Cardiac septum (tissue), 1 donor: ENCODE results near the gene AVEN. TPM values are rescaled to one million over a fixed set of nuclear protein-coding genes. Genes with fewer than 3 reads are reported as not detected.
"Not testable (repeated sequence)": the region's sequence is repeated elsewhere in the genome, so short reads cannot be mapped to it uniquely, and the experiment has no call there.

Experiments
- DNase-seq: peaks from one replicate; pipeline ENCODE4 v3.0.0-alpha.2; 2020; ENCODE audit warnings: low spot score
- intact Hi-C: fragments of 100-400 bp; cut with DNase I; formaldehyde crosslinking; loops from one replicate; pipeline ENCODE4 v1.14.0; 2022
- total RNA-seq: library from RNA; stranded (reverse); fragmentation: NEBNext Ultra II Directional; extraction: Animal tissue kit (Norgen Biotek cat#: 25700); gene quantifications from one replicate; pipeline ENCODE4 v1.2.1, GENCODE V29; 2021
- donor health status: DM: no; HTN: no; CAD: no.

AVEN gene
- total RNA-seq, 1 donor from 2014 or later: 14.4 TPM

- no peak for DNase-seq
- intact Hi-C loops: no loop called here
Observed at GRCh38 chr15:34046471-34047145, 7.6 kb upstream of the AVEN start.

- intact Hi-C loops: no loop called here
Observed at GRCh38 chr15:34043813-34044212, 4.8 kb upstream of the AVEN start.

GRCh38 chr15:34043391-34043790, 4.4 kb upstream of the AVEN start:
- DNase-seq: no peak
- intact Hi-C loops: no loop called here

More at GRCh38 chr15:34043813-34044212, 4.8 kb upstream of the AVEN start:
- DNase-seq: no peak

GRCh38 chr15:34039790-34040113, 748 bp upstream of the AVEN start:
- intact Hi-C loops: loop anchor here (2.0 kb wide), 1 partner anchor 63 kb away; the partner anchor contains the start of gene PGBD4
- DNase-seq: no peak

GRCh38 chr15:34038023-34038870, 757 bp downstream of the AVEN start:
- intact Hi-C loops: loop anchor here (2.0 kb wide), 1 partner anchor 65 kb away; the partner anchor contains the start of gene PGBD4
- DNase-seq: peak; percentile 89

GRCh38 chr15:34031987-34032760, 6.8 kb downstream of the AVEN start:
- no peak for DNase-seq
- intact Hi-C loops: no loop called here

- intact Hi-C loops: no loop called here
- no peak for DNase-seq
Observed at GRCh38 chr15:34027606-34028005, 11.4 kb downstream of the AVEN start.

GRCh38 chr15:34025252-34025651, 13.8 kb downstream of the AVEN start:
- no peak for DNase-seq
- intact Hi-C loops: no loop called here

GRCh38 chr15:34023907-34024306, 15.1 kb downstream of the AVEN start:
- intact Hi-C loops: no loop called here
- DNase-seq: no peak

- intact Hi-C loops: no loop called here
- no peak for DNase-seq
Observed at GRCh38 chr15:34019369-34019990, 19.5 kb downstream of the AVEN start.

- DNase-seq, intact Hi-C loops: not testable (repeated sequence)
Observed at GRCh38 chr15:34018738-34019137, 20.3 kb downstream of the AVEN start.

GRCh38 chr15:34018021-34018645, 20.9 kb downstream of the AVEN start:
- no peak for DNase-seq
- intact Hi-C loops: no loop called here

- no peak for DNase-seq
- intact Hi-C loops: no loop called here
Observed at GRCh38 chr15:34014556-34014955, 24.4 kb downstream of the AVEN start.

- DNase-seq: no peak
- intact Hi-C loops: no loop called here
Observed at GRCh38 chr15:34013746-34014145, 25.3 kb downstream of the AVEN start.

- DNase-seq: no peak
- intact Hi-C loops: no loop called here
Observed at GRCh38 chr15:34012461-34013028, 26.5 kb downstream of the AVEN start.

GRCh38 chr15:34011481-34011880, 27.5 kb downstream of the AVEN start:
- no peak for DNase-seq
- intact Hi-C loops: no loop called here

- no peak for DNase-seq
- intact Hi-C loops: no loop called here
Observed at GRCh38 chr15:34010921-34011320, 28.1 kb downstream of the AVEN start.

GRCh38 chr15:34009656-34010055, 29.3 kb downstream of the AVEN start:
- no peak for DNase-seq
- intact Hi-C loops: no loop called here

- intact Hi-C loops: no loop called here
- DNase-seq: no peak
Observed at GRCh38 chr15:34006381-34006780, 32.6 kb downstream of the AVEN start.
